HepG2 (cell line): ENCODE measurements around the gene ARHGEF11. TPM values are rescaled to one million over a fixed set of nuclear protein-coding genes. Genes with fewer than 3 reads are reported as not detected.
A peak's percentile ranks its signal among the peaks of the same experiment; 100 is the strongest.

Experiments
- ATAC-seq: fragments of 200-7000 bp; cut with Tn5 transposase; 3 replicates; pipeline ENCODE4 v1.9.1; 2020; ENCODE audit warnings: mild to moderate bottlenecking, moderate library complexity
- Bru-seq: library from RNA; stranded (reverse); fragments of 400-500 nt; gene quantifications from one replicate; lab custom pipeline; 2021; lab: Mats Ljungman, UMichigan
- BruChase-seq, 2 experiments: library from RNA; stranded (reverse); fragments of 400-500 nt; gene quantifications; one replicate each; lab custom pipeline; 2021; lab: Mats Ljungman, UMichigan
- BruUV-seq: library from RNA; stranded (reverse); fragments of 400-500 nt; replicated peaks from 2 replicates; lab custom pipeline; 2021; lab: Mats Ljungman, UMichigan
- CTCF ChIA-PET: fragments of 300-600 bp; formaldehyde crosslinking; extraction: SDS; loops from one replicate; lab custom pipeline; 2021; ENCODE audit warnings: low total read pairs, inconsistent platforms, low intra/inter-chr PET ratio; lab: Yijun Ruan, JAX
- POLR2A ChIA-PET: fragments of 350-600 bp; sonication (Branson Sonifier 250); formaldehyde crosslinking; loops from one replicate; lab custom pipeline; 2020; ENCODE audit warnings: antibody characterized with exemption, inconsistent platforms; lab: Yijun Ruan, JAX
- DNase-seq: peaks from one replicate; pipeline ENCODE4 v3.0.0-alpha.2; 2015; ENCODE audit warnings: low spot score
- FAIRE-seq: peaks from 3 replicates; lab custom pipeline; 2011; peaks lifted over from hg19 to GRCh38; lab: Jason Lieb, UNC
- H2AFZ ChIP-seq: one replicate; pipeline ENCODE4 v1.6.1; 2011; ENCODE audit warnings: low read length, inconsistent platforms
- H3K27ac ChIP-seq: fragments of 300-600 bp; 3 replicates; pipeline ENCODE4 v1.8.0; 2011; ENCODE audit warnings: mixed run types, mild to moderate bottlenecking, mixed read lengths, low read length, inconsistent platforms; ENCODE audit not compliant: insufficient read depth; ENCODE audit errors: extremely low read length
- H3K27me3 ChIP-seq, 2 experiments: fragments of 200-600 bp in 1 of 2; 2 replicates in 1 of 2; 3 replicates in 1 of 2; pipeline versions ENCODE4 v1.6.0 to v1.8.0; 2011; ENCODE audit warnings: low read length in 2 of 2, mild to moderate bottlenecking in 2 of 2, moderate library complexity in 2 of 2, inconsistent platforms in 1 of 2; ENCODE audit not compliant: insufficient read depth in 2 of 2, control insufficient read depth in 1 of 2
- H3K36me3 ChIP-seq, 2 experiments: fragments of 200-600 bp in 1 of 2; replicated peaks in 1 of 2; 2 replicates in 1 of 2; 3 replicates in 1 of 2; pipeline versions ENCODE4 v1.5.1 to v1.8.0; 2011; ENCODE audit warnings: low read length in 2 of 2, inconsistent platforms in 1 of 2; ENCODE audit not compliant: insufficient read depth in 2 of 2, control insufficient read depth in 1 of 2
- H3K4me1 ChIP-seq: 2 replicates; pipeline ENCODE4 v1.5.1; 2012; ENCODE audit warnings: low read length, inconsistent platforms; ENCODE audit not compliant: insufficient read depth
- H3K4me2 ChIP-seq: 2 replicates; pipeline ENCODE4 v1.6.0; 2011; ENCODE audit warnings: low read depth, low read length, inconsistent platforms
- H3K4me3 ChIP-seq, 3 experiments: fragments of 200-600 bp in 1 of 3; sonication (generic), shearing (Covaris generic) in 1 of 3; replicated peaks in 1 of 3; 2 replicates each; pipeline ENCODE4 v1.5.1; 2011 to 2016; ENCODE audit warnings: low read length in 3 of 3, inconsistent platforms in 2 of 3, low read depth in 2 of 3, mild to moderate bottlenecking in 2 of 3, control low read depth in 1 of 3, mixed read lengths in 1 of 3; ENCODE audit not compliant: insufficient read depth in 1 of 3
- H3K79me2 ChIP-seq: one replicate; pipeline ENCODE4 v1.6.1; 2011; ENCODE audit warnings: low read length, inconsistent platforms; ENCODE audit not compliant: insufficient read depth
- H3K9ac ChIP-seq: 2 replicates; pipeline ENCODE4 v1.6.0; 2011; ENCODE audit warnings: mild to moderate bottlenecking, low read depth, low read length, inconsistent platforms; ENCODE audit not compliant: insufficient read depth
- H3K9me3 ChIP-seq: 2 replicates; pipeline ENCODE4 v1.5.1; 2012; ENCODE audit warnings: mild to moderate bottlenecking, low read length
- H4K20me1 ChIP-seq: 2 replicates; pipeline ENCODE4 v1.6.0; 2011; ENCODE audit warnings: inconsistent platforms, mild to moderate bottlenecking, low read length, moderate library complexity; ENCODE audit not compliant: insufficient read depth
- KLF6 ChIP-seq: IDR thresholded peaks from 2 replicates; pipeline ENCODE4 v1.8.0; 2016; ENCODE audit warnings: missing biosample characterization, missing genetic modification reagents
- TSC22D2 ChIP-seq: sonication (generic); formaldehyde crosslinking; IDR thresholded peaks from 2 replicates; pipeline ENCODE4 v1.5.1; 2020; ENCODE audit warnings: missing genetic modification reagents, mild to moderate bottlenecking, borderline replicate concordance
- ZFP41 ChIP-seq: sonication (generic); formaldehyde crosslinking; IDR thresholded peaks from 2 replicates; pipeline ENCODE4 v1.4.0; 2020; ENCODE audit warnings: mild to moderate bottlenecking, missing genetic modification reagents, borderline replicate concordance
- WGBS: methylation state at CpG from one replicate; pipeline ENCODE4 v1.1.6; 2017; ENCODE audit warnings: low lambda C conversion rate; 5-methylcytosine and 5-hydroxymethylcytosine counted together
- in situ Hi-C: cut with HindIII; loops from 2 replicates; pipeline ENCODE4 v1.10.0; 2017; ENCODE audit warnings: low pct_unique_long_range_greater_than_20kb; ENCODE audit not compliant: extremely low pct_ligation_motif_present
- intact Hi-C: fragments of 100-400 bp; cut with micrococcal nuclease; formaldehyde crosslinking; loops from one replicate; pipeline ENCODE4 v1.10.0; 2022; ENCODE audit not compliant: unreplicated experiment
- long read RNA-seq, 2 experiments: library from RNA in 1 of 2; library from polyadenylated mRNA in 1 of 2; stranded (forward) in 1 of 2; unstranded in 1 of 2; transcript quantifications; one replicate each; pipeline ENCODE4 v2.0.0, GENCODE V29; 2019 to 2022
- polyA minus RNA-seq, 3 experiments: library from RNA; depleted of rRNA, polyadenylated mRNA; stranded (reverse); fragments of >200 nt; gene quantifications; 2 replicates each; pipeline ENCODE4 v1.2.3, GENCODE V29; 2011; ENCODE audit warnings: low replicate concordance in 1 of 3
- polyA plus RNA-seq, 8 experiments: library from polyadenylated mRNA; depleted of rRNA in 3 of 8; stranded (reverse) in 7 of 8; unstranded in 1 of 8; fragments of >200 nt; fragmentation: Illumina TruSeq in 4 of 8; extraction: Trizol in 4 of 8; gene quantifications; 2 replicates each; pipeline versions ENCODE4 v1.2.1 to v1.2.3, GENCODE V29; 2011 to 2016; ENCODE audit warnings: low read depth in 4 of 8, missing spikeins in 1 of 8, mixed read lengths in 1 of 8; ENCODE audit not compliant: insufficient read depth in 1 of 8
- total RNA-seq, 5 experiments: library from RNA; depleted of rRNA; stranded (reverse); fragments of >200 nt; fragmentation: Illumina TruSeq; extraction: Trizol; gene quantifications; 2 replicates each; pipeline ENCODE4 v1.2.3, GENCODE V29; 2016; ENCODE audit warnings: low read depth in 1 of 5
- TF ChIP-seq, protein P1 (sequence below): sonication (generic); formaldehyde crosslinking; IDR thresholded peaks from one replicate; pipeline ENCODE4 v1.5.1; 2020; ENCODE audit warnings: mild to moderate bottlenecking, missing genetic modification reagents; ENCODE audit errors: not compliant biosample characterization

Gene ARHGEF11, protein sequence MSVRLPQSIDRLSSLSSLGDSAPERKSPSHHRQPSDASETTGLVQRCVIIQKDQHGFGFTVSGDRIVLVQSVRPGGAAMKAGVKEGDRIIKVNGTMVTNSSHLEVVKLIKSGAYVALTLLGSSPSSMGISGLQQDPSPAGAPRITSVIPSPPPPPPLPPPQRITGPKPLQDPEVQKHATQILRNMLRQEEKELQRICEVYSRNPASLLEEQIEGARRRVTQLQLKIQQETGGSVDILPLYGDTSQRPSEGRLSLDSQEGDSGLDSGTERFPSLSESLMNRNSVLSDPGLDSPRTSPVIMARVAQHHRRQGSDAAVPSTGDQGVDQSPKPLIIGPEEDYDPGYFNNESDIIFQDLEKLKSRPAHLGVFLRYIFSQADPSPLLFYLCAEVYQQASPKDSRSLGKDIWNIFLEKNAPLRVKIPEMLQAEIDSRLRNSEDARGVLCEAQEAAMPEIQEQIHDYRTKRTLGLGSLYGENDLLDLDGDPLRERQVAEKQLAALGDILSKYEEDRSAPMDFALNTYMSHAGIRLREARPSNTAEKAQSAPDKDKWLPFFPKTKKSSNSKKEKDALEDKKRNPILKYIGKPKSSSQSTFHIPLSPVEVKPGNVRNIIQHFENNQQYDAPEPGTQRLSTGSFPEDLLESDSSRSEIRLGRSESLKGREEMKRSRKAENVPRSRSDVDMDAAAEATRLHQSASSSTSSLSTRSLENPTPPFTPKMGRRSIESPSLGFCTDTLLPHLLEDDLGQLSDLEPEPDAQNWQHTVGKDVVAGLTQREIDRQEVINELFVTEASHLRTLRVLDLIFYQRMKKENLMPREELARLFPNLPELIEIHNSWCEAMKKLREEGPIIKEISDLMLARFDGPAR (N-terminal part only)
- total RNA-seq (2016; rRNA removed; fragmentation: Illumina TruSeq; extraction: Trizol) (16.0 and 21.2 TPM in 2 replicates), polyA plus RNA-seq (2011; rRNA removed) (16.5 and 22.1 TPM in 2 replicates), polyA minus RNA-seq (2011; rRNA and poly(A)+ RNA removed; ENCODE audit: low replicate concordance) (21.2 and 27.7 TPM in 2 replicates), Bru-seq, nascent RNA (percentile 77 among the genes with signal in this experiment), BruChase-seq, experiment 1, labeled RNA remaining after a 6-hour chase (percentile 81 among the genes with signal in this experiment), BruChase-seq, experiment 2, labeled RNA remaining after a 2-hour chase (percentile 78 among the genes with signal in this experiment)
- total RNA-seq (2016; cell fraction: cytosol; rRNA removed; fragmentation: Illumina TruSeq; extraction: Trizol; ENCODE audit: low read depth) = 3.0 and 3.1 TPM in 2 replicates
- total RNA-seq (2016; cell fraction: insoluble cytoplasmic fraction; rRNA removed; fragmentation: Illumina TruSeq; extraction: Trizol) = 12.1 and 20.8 TPM in 2 replicates
- total RNA-seq (2016; cell fraction: membrane; rRNA removed; fragmentation: Illumina TruSeq; extraction: Trizol) = 8.7 and 9.3 TPM in 2 replicates
- total RNA-seq (2016; cell fraction: nucleus; rRNA removed; fragmentation: Illumina TruSeq; extraction: Trizol) = 22.9 and 26.4 TPM in 2 replicates
- polyA plus RNA-seq (2011; cell fraction: cytosol; rRNA removed) = 7.4 and 8.7 TPM in 2 replicates
- 70.7 and 76.4 TPM in 2 replicates for polyA plus RNA-seq (2011; cell fraction: nucleus; rRNA removed)
- polyA plus RNA-seq (2012) = 9.4 and 12.9 TPM in 2 replicates
- 0.45 and 0.63 TPM in 2 replicates for polyA plus RNA-seq (2016; cell fraction: cytosol; fragmentation: Illumina TruSeq; extraction: Trizol; ENCODE audit: low read depth)
- polyA plus RNA-seq (2016; cell fraction: insoluble cytoplasmic fraction; fragmentation: Illumina TruSeq; extraction: Trizol; ENCODE audit: low read depth) = 9.9 and 12.7 TPM in 2 replicates
- polyA plus RNA-seq (2016; cell fraction: membrane; fragmentation: Illumina TruSeq; extraction: Trizol; ENCODE audit: low read depth) = 3.1 and 3.6 TPM in 2 replicates
- 40.5 and 55.1 TPM in 2 replicates for polyA plus RNA-seq (2016; cell fraction: nucleus; fragmentation: Illumina TruSeq; extraction: Trizol; ENCODE audit: insufficient read depth, low read depth)
- polyA minus RNA-seq (2011; cell fraction: cytosol; rRNA and poly(A)+ RNA removed) = 6.5 and 10.9 TPM in 2 replicates
- polyA minus RNA-seq (2011; cell fraction: nucleus; rRNA and poly(A)+ RNA removed) = 32.3 and 34.1 TPM in 2 replicates
- long read RNA-seq, experiment 1, partial matches to known transcripts = 0 of 1 reads
- long read RNA-seq, experiment 1, other reads (novel, unspliced or antisense) = 1 of 1 reads
- long read RNA-seq, experiment 2, full-length matches to known transcripts = 1 of 26 reads
- long read RNA-seq, experiment 2, partial matches to known transcripts = 3 of 26 reads
- long read RNA-seq, experiment 2, other reads (novel, unspliced or antisense) = 22 of 26 reads

DNA sequence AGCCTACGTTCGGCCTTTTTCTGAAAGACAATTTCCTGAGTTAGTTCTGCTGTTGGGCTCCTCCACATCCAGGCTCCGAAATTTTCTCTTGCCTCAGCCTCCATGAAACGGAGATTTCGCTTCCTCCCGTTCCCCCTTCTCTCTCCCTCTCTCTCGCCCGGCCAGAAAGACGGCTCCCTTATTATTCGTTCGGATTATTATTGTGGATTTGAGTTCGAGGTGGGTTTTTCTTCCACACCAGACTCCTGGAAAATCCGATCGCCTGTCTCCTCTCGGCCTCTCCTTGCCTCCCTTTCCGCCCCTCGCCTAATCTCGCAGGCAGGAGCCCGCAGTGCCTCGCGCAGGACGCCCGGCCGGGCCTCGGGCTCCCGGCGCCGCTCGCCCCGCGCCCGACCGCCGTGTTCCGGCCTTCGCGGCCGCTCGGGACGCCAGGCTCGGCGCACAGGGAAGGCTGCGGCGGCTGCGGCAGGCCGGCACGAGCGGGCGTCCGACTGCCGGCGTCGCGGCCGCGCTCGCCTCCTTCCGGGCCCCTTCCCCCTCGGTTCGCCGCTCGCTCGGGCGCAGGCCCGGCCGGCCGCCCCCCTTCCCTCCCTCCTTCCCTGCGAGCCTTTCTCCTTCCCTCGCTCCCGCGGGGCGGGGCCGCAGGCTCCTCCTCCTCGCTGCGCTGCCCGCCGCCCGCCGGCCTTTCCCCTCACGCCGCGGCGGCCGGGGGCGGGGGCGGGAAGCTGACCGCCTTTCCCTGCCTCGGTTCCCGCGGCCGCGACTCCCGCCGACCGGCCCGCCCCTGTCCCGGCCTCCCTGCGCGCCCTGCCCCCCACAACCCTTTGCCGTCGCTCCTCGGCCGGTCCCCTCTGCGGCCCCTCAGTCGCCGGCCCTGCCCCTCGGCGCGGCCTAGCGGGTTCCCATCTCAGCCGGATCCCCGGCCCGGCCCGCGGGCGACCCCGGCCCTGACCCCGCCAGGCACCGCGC, at the start of gene ARHGEF11:
TSS of gene ARHGEF11 (minus strand) at position 493 of the 969 bp plus-strand sequence. CDS start 1,412 bp downstream, outside the sequence.
- peaks cover 47% of the 10 kb centered on the region for H3K79me2 ChIP-seq
- H3K27ac ChIP-seq = peak within 1 kb of the TSS; percentile 95
- peak; percentile 92 for ATAC-seq
- intact Hi-C loops = loop anchor here (1.0 kb wide), 1 partner anchor 14 kb away; no protein-coding TSS in a partner anchor
- ChIA-PET CTCF (no interaction called here), POLR2A (interaction anchor here (0.6 to 1.9 kb wide), 2 partner anchors 14 to 18 kb away, joined by 3 to 5 read pairs; no protein-coding TSS in a partner anchor)
- H3K4me3 ChIP-seq = peak within 1 kb of the TSS; percentile 83 to 94 (median 88)
- FAIRE-seq = no peak
- in situ Hi-C loops = no loop called here
- no TSS peak for BruUV-seq
- peak; percentile 76 for DNase-seq
- H3K9me3 ChIP-seq = no peaks in the 10 kb centered on the region
- under 1% methylated on average over 41 of the region's 120 CpGs for WGBS
- H4K20me1 ChIP-seq = no peaks in the 10 kb centered on the region
- H3K4me2 ChIP-seq = peak within 1 kb of the TSS; percentile 88
- no peaks in the 10 kb centered on the region; a peak in 1 of 5 replicates for H3K27me3 ChIP-seq
- peaks cover 49% of the 10 kb centered on the region for H3K4me1 ChIP-seq
- H3K36me3 ChIP-seq = no peaks in the 10 kb centered on the region
- H3K9ac ChIP-seq = peak within 1 kb of the TSS; percentile 84
- H2AFZ ChIP-seq = peak within 1 kb of the TSS; percentile 57
- peak; percentile 46; the same call in 1 of the 2 replicates for TF ChIP-seq KLF6 (CRISPR knock-in tag)
- TF ChIP-seq, protein P1, sequence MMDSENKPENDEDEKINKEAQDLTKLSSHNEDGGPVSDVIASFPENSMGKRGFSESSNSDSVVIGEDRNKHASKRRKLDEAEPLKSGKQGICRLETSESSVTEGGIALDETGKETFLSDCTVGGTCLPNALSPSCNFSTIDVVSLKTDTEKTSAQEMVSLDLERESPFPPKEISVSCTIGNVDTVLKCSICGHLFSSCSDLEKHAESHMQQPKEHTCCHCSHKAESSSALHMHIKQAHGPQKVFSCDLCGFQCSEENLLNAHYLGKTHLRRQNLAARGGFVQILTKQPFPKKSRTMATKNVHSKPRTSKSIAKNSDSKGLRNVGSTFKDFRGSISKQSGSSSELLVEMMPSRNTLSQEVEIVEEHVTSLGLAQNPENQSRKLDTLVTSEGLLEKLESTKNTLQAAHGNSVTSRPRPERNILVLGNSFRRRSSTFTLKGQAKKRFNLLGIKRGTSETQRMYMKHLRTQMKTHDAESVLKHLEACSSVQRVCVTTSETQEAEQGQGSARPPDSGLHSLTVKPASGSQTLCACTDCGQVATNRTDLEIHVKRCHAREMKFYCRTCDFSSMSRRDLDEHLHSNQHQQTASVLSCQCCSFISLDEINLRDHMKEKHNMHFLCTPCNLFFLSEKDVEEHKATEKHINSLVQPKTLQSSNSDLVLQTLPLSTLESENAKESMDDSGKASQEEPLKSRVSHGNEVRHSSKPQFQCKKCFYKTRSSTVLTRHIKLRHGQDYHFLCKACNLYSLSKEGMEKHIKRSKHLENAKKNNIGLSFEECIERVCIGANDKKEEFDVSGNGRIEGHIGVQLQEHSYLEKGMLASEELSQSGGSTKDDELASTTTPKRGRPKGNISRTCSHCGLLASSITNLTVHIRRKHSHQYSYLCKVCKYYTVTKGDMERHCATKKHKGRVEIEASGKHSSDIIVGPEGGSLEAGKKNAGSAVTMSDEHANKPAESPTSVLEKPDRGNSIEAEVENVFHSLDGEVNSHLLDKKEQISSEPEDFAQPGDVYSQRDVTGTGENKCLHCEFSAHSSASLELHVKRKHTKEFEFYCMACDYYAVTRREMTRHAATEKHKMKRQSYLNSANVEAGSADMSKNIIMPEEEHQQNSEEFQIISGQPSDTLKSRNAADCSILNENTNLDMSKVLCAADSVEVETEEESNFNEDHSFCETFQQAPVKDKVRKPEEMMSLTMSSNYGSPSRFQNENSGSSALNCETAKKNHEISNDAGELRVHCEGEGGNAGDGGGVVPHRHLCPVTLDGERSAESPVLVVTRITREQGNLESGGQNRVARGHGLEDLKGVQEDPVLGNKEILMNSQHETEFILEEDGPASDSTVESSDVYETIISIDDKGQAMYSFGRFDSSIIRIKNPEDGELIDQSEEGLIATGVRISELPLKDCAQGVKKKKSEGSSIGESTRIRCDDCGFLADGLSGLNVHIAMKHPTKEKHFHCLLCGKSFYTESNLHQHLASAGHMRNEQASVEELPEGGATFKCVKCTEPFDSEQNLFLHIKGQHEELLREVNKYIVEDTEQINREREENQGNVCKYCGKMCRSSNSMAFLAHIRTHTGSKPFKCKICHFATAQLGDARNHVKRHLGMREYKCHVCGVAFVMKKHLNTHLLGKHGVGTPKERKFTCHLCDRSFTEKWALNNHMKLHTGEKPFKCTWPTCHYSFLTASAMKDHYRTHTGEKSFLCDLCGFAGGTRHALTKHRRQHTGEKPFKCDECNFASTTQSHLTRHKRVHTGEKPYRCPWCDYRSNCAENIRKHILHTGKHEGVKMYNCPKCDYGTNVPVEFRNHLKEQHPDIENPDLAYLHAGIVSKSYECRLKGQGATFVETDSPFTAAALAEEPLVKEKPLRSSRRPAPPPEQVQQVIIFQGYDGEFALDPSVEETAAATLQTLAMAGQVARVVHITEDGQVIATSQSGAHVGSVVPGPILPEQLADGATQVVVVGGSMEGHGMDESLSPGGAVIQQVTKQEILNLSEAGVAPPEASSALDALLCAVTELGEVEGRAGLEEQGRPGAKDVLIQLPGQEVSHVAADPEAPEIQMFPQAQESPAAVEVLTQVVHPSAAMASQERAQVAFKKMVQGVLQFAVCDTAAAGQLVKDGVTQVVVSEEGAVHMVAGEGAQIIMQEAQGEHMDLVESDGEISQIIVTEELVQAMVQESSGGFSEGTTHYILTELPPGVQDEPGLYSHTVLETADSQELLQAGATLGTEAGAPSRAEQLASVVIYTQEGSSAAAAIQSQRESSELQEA (CRISPR knock-in tag) = no peak
- TF ChIP-seq TSC22D2 = no peak
- no peak for TF ChIP-seq ZFP41 (CRISPR knock-in tag)
